ENCODE measurements around the gene RNF13.
"Not testable (repeated sequence)": the region's sequence is repeated elsewhere in the genome, so short reads cannot be mapped to it uniquely, and the experiment has no call there.

RNF13 gene

DNA sequence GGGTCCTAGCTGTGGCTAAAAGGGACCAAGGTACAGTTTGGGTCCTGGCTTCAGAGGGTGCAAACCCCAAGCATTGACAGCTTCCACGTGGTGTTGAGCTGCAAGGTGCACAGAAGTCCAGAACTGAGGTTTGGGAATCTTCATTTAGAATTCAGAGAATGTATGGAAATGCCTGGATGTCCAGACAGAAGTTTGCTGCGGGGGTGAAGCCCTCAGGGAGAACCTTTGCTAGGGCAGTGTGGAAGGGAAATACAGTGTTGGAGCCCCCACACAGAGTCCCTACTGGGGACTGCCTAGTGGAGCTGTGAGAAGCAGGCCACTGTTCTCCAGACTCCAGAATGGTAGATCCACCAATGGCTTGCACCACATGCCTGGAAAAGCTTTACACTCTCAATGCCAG, 17.9 kb downstream of the RNF13 start:
- no peak for DNase-seq (ENCODE audit: low spot score)
- TF ChIP-seq, protein P1, sequence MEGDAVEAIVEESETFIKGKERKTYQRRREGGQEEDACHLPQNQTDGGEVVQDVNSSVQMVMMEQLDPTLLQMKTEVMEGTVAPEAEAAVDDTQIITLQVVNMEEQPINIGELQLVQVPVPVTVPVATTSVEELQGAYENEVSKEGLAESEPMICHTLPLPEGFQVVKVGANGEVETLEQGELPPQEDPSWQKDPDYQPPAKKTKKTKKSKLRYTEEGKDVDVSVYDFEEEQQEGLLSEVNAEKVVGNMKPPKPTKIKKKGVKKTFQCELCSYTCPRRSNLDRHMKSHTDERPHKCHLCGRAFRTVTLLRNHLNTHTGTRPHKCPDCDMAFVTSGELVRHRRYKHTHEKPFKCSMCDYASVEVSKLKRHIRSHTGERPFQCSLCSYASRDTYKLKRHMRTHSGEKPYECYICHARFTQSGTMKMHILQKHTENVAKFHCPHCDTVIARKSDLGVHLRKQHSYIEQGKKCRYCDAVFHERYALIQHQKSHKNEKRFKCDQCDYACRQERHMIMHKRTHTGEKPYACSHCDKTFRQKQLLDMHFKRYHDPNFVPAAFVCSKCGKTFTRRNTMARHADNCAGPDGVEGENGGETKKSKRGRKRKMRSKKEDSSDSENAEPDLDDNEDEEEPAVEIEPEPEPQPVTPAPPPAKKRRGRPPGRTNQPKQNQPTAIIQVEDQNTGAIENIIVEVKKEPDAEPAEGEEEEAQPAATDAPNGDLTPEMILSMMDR (IDR thresholded peaks at IDR 0.05; ENCODE audit: borderline replicate concordance, control extremely low read depth, extremely low read depth, insufficient read depth, missing control alignments): no peak
- in situ Hi-C loops (cut with MboI; ENCODE audit: low sequenced_read_pairs, unreplicated experiment): no loop called here

DNA sequence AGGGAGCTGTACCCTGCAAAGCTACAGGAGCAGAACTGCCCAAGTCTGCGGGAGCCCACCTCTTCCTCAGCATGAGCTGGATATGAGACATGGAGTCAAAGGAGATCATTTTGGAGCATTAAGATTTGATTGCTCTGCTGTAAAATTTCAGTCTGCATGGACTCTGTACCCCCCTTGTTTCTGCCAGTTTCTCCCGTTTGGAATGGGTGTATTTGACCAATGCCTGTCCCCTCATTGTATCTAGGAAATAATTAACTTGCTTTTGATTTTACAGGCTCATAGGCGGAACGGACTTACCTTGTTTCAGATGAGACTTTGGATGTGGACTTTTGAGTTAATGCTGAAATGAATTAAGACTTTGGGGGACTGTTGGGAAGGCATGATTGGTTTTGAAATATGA, 18.3 kb downstream of the RNF13 start:
- in situ Hi-C loops (cut with MboI; ENCODE audit: low sequenced_read_pairs, unreplicated experiment): no loop called here
- no peak for DNase-seq (ENCODE audit: low spot score)
- TF ChIP-seq, protein P1 (IDR thresholded peaks at IDR 0.05; ENCODE audit: borderline replicate concordance, control extremely low read depth, extremely low read depth, insufficient read depth, missing control alignments): no peak

DNA sequence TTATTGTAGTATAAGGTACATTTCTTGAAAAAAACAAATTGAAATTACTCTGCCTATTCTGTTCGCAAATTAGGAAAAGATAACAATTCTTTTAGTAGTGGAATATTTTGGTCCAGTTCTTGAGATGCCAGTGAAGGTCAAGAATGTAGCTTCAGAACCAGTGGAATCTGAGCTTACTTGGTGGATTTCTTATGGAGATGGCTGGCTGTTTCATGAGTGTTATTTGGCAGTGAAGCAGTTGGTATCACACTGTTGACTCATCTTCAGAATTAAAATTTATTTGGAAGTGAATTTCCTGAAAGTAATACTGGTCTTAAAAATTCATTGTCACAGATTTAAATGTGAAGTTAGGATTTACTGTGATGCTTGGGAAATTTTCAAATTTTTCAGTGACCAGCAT, 19.1 kb downstream of the RNF13 start:
- TF ChIP-seq, protein P1 (IDR thresholded peaks at IDR 0.05; ENCODE audit: borderline replicate concordance, control extremely low read depth, extremely low read depth, insufficient read depth, missing control alignments): no peak
- in situ Hi-C loops (cut with MboI; ENCODE audit: low sequenced_read_pairs, unreplicated experiment): no loop called here
- no peak for DNase-seq (ENCODE audit: low spot score)

DNA sequence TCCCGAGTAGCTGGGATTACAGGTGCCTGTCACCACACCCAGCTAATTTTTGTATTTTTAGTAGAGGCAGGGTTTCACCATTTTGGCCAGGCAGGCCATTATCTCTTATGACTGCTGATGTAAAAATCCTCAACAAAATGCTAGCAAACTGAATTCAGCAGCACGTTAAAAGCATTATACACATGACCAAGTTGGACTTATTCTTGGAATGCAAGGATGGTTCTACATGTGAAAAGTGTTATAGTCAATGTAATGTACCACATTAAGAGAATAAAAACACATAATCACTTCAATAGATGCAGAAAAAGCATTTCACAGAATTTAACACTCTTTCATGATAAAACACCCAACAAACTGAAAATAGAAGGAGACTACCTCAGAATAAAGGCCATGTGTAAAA, 20.2 kb downstream of the RNF13 start:
- DNase-seq (ENCODE audit: low spot score): no peak
- in situ Hi-C loops (cut with MboI; ENCODE audit: low sequenced_read_pairs, unreplicated experiment): no loop called here

DNA sequence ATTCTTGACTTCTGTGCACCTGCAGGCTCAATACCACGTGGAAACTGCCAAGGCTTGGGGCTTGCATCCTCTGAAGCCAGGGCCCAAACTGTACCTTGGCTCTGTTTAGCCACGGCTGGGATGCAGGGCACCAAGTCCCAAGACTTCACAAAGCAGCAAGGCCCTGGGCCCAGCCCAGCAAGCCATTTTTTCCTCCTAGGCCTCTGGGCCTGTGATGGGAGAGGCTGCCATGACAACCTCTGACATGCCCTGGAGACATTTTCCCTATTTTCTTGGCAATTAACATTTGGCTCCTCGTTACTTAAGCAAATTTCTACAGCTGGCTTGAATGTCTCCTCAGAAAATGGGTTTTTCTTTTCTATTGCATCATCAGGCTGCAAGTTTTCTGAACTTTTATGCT, 25.5 kb downstream of the RNF13 start:
- DNase-seq (ENCODE audit: low spot score); in situ Hi-C loops (cut with MboI; ENCODE audit: low sequenced_read_pairs, unreplicated experiment): not testable (repeated sequence)

More for the DNA sequence above, 20.2 kb downstream of the RNF13 start:
- TF ChIP-seq, protein P1 (IDR thresholded peaks at IDR 0.05; ENCODE audit: borderline replicate concordance, control extremely low read depth, extremely low read depth, insufficient read depth, missing control alignments): no peak

DNA sequence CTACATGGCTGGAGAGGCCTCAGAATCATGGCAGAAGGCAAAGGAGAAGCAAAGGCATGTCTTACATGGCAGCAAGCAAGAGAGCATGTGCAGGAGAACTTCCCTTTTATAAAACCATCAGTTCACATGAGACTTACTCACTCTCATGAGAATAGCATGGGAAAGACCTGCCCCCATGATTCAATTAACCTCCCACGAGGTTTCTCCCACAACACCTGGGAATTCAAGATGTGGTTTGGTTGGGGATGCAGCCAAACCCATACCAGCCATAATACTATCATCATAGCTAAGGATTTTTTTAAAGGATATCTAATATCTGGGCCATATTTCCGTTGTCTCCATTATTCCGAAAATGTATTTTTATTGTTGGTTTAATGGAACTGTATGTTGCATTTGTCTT, 26.5 kb downstream of the RNF13 start:
- DNase-seq (ENCODE audit: low spot score); in situ Hi-C loops (cut with MboI; ENCODE audit: low sequenced_read_pairs, unreplicated experiment): not testable (repeated sequence)

DNA sequence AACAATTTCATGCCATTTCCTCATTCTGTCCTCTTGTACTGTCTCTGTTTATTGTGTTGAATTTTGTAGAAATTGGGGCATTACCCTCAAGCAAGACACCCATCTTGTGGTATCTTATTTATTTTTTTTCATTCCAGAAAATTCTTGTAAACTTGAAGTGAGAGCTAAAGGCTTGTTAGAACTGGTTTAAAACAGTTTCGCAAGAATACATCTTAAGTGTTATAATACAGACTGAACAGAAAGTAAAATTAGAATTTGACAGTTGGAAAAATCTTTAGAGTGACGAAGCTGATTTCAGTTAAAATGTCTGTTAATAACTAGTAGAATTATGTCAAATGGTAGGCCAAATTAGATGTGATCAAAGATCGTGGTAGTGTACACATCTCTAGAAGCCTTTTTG, 26.9 kb downstream of the RNF13 start:
- DNase-seq (ENCODE audit: low spot score): no peak
- in situ Hi-C loops (cut with MboI; ENCODE audit: low sequenced_read_pairs, unreplicated experiment): no loop called here
- TF ChIP-seq, protein P1 (IDR thresholded peaks at IDR 0.05; ENCODE audit: borderline replicate concordance, control extremely low read depth, extremely low read depth, insufficient read depth, missing control alignments): no peak

DNA sequence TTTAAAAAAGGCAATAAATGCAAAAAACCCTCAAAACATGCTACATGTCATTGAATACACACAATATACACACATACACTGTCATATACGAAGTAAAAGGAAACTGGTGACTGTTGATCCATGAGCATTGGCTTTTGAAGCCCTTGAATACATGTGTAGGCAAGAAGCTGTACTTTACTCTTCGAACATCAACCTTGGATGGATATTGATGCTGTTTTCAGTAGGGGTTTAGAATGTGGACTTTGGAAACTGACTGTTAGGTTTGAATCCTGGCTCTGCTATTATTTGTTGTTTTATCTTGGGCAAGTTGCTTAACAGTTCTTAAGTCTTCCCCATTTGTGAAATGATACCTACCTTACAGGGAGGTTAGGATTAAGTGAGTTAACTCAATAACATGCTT, 30.5 kb downstream of the RNF13 start:
- DNase-seq (ENCODE audit: low spot score): no peak
- TF ChIP-seq, protein P1 (IDR thresholded peaks at IDR 0.05; ENCODE audit: borderline replicate concordance, control extremely low read depth, extremely low read depth, insufficient read depth, missing control alignments): no peak
- in situ Hi-C loops (cut with MboI; ENCODE audit: low sequenced_read_pairs, unreplicated experiment): no loop called here
